Suprapubic skin (tissue), 4 donors: Measurements from ENCODE around the gene PCDHGA12. TPM values are rescaled to one million over a fixed set of nuclear protein-coding genes. Genes with fewer than 3 reads are reported as not detected.
"Not testable (repeated sequence)": the region's sequence is repeated elsewhere in the genome, so short reads cannot be mapped to it uniquely, and the experiment has no call there.

Source experiments
- DNase-seq, 2 donors: peaks; one replicate each; pipeline ENCODE4 v3.0.0-alpha.2; 2019; ENCODE audit warnings: low spot score in 2 of 2
- H3K27ac ChIP-seq: fragments of 200-600 bp; sonication (generic); one replicate; pipeline ENCODE4 v1.5.1; 2019
- H3K27me3 ChIP-seq: fragments of 200-600 bp; sonication (generic); one replicate; pipeline ENCODE4 v1.5.1; 2019
- H3K36me3 ChIP-seq: fragments of 200-600 bp; sonication (generic); one replicate; pipeline ENCODE4 v1.5.1; 2019
- H3K4me1 ChIP-seq: fragments of 200-600 bp; sonication (generic); one replicate; pipeline ENCODE4 v1.5.1; 2019
- H3K4me3 ChIP-seq: fragments of 200-600 bp; sonication (generic); one replicate; pipeline ENCODE4 v1.5.1; 2019; ENCODE audit warnings: mild to moderate bottlenecking
- H3K9me3 ChIP-seq: fragments of 200-600 bp; sonication (generic); one replicate; pipeline ENCODE4 v1.5.1; 2019
- CTCF ChIP-seq, 2 donors: fragments of 200-600 bp in 1 of 2; fragments of 450-650 bp in 1 of 2; sonication (generic) in 1 of 2; IDR thresholded peaks; one replicate each; pipeline ENCODE4 v1.5.1; 2016 to 2019; ENCODE audit warnings: antibody characterized with exemption in 2 of 2, mild to moderate bottlenecking in 1 of 2, moderate library complexity in 1 of 2
- EP300 ChIP-seq: sonication (generic); formaldehyde crosslinking; IDR thresholded peaks from one replicate; pipeline ENCODE4 v1.6.1; 2017; ENCODE audit warnings: antibody characterized with exemption
- POLR2A ChIP-seq, 2 donors: fragments of 450-650 bp; IDR thresholded peaks; one replicate each; pipeline ENCODE4 v1.6.1; 2017; ENCODE audit warnings: antibody characterized with exemption in 2 of 2, mild to moderate bottlenecking in 2 of 2, moderate library complexity in 2 of 2
- POLR2AphosphoS5 ChIP-seq, 3 donors: sonication (generic); formaldehyde crosslinking; IDR thresholded peaks; one replicate each; pipeline ENCODE4 v1.6.1; 2017; ENCODE audit warnings: antibody characterized with exemption in 3 of 3
- WGBS: methylation state at CpG from one replicate; pipeline ENCODE4 v1.1.5; 2018; 5-methylcytosine and 5-hydroxymethylcytosine counted together
- total RNA-seq, 4 donors: library from RNA; depleted of rRNA; stranded (reverse); fragments of >200 nt; gene quantifications; one replicate each; pipeline ENCODE4 v1.1.0, GENCODE V29; 2016

PCDHGA12 gene
- total RNA-seq, 4 donors from 2014 or later: 2.9 to 13.4 (median 6.6) TPM

- Histone ChIP-seq H3K4me3 (peak overlapping the region; percentile 30), H3K4me1 (no peaks in the 10 kb centered on the region), H3K36me3 (no peaks in the 10 kb centered on the region), H3K9me3 (peaks cover 62% of the 10 kb centered on the region), H3K27me3 (peaks cover 5% of the 10 kb centered on the region), H3K27ac (no peak overlapping the region)
- TF ChIP-seq POLR2A (IDR thresholded peaks at IDR 0.05) (no peak), POLR2AphosphoS5 (IDR thresholded peaks at IDR 0.05) (no peak), EP300 (no peak), CTCF (IDR thresholded peaks at IDR 0.05) (no peak)
- 20% methylated on average over 21 of the region's 22 CpGs for WGBS
- no peak for DNase-seq
Observed at GRCh38 chr5:141403387-141403786, 26.9 kb upstream of the PCDHGA12 start.

DNA sequence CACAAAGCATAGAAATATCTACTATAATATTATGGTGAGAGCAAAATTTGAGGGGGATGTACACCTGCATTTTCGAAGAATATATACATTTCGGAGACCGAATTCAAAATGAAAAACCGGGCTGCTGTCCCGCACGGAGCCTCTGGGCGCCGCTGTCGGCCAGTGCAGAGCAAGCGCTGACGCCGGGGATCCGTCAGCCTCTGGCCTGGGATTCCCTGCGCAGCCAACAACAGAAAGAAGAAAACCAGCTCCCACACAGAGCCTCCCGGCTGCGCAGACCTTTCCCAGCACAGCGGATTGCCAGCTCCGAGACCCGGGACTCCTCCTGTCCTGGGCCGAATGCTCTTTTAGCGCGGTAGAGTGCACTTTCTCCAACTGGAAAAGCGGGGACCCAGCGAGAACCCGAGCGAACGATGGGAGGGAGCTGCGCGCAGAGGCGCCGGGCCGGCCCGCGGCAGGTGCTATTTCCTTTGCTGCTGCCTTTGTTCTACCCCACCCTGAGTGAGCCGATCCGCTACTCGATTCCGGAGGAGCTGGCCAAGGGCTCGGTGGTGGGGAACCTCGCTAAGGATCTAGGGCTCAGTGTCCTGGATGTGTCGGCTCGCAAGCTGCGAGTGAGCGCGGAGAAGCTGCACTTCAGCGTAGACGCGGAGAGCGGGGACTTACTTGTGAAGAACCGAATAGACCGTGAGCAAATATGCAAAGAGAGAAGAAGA lies 22.4 kb upstream of the PCDHGA12 start, which contains the start of gene PCDHGB6:
TSS of gene PCDHGB6 (plus strand) at position 232 of the 716 bp plus-strand sequence. CDS start at position 414, 182 bp downstream.
- H3K27me3 ChIP-seq, H3K36me3 ChIP-seq, H3K27ac ChIP-seq, DNase-seq, H3K4me1 ChIP-seq: not testable (repeated sequence)
- H3K4me3 ChIP-seq: peak within 1 kb of the TSS; percentile 37
- peak; percentile 7 to 51 for TF ChIP-seq CTCF (IDR thresholded peaks at IDR 0.05)
- 17% methylated on average over 34 of the region's 51 CpGs for WGBS
- H3K9me3 ChIP-seq: peaks cover 52% of the 10 kb centered on the region

DNA sequence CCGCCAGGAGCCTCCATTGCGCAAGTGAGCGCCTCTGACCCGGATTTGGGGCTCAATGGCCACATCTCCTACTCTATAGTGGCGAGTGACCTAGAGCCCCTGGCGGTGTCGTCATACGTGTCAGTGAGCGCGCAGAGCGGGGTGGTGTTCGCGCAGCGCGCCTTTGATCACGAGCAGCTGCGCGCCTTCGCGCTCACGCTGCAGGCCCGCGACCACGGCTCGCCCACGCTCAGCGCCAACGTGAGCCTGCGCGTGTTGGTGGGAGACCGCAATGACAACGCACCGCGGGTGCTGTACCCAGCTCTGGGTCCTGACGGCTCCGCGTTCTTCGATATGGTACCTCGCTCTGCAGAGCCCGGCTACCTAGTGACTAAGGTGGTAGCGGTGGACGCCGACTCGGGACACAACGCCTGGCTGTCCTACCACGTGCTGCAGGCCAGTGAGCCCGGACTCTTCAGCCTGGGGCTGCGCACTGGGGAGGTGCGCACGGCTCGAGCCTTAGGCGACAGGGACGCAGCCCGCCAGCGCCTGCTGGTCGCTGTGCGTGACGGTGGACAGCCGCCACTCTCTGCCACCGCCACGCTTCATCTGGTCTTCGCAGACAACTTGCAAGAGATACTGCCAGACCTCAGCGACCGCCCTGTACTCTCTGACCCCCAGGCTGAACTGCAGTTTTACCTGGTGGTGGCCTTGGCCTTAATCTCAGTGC lies 20.6 kb upstream of the PCDHGA12 start:
- peaks cover 58% of the 10 kb centered on the region for H3K9me3 ChIP-seq
- H3K27me3 ChIP-seq: peaks cover 3% of the 10 kb centered on the region
- no peak for DNase-seq
- no peaks in the 10 kb centered on the region for H3K4me1 ChIP-seq
- 34% methylated on average over 23 of the region's 64 CpGs for WGBS
- no peak overlapping the region for H3K27ac ChIP-seq
- no peaks in the 10 kb centered on the region for H3K36me3 ChIP-seq
- no peak overlapping the region for H3K4me3 ChIP-seq
- TF ChIP-seq CTCF (IDR thresholded peaks at IDR 0.05) (no peak), POLR2AphosphoS5 (IDR thresholded peaks at IDR 0.05) (no peak), EP300 (no peak), POLR2A (IDR thresholded peaks at IDR 0.05) (no peak)

DNA sequence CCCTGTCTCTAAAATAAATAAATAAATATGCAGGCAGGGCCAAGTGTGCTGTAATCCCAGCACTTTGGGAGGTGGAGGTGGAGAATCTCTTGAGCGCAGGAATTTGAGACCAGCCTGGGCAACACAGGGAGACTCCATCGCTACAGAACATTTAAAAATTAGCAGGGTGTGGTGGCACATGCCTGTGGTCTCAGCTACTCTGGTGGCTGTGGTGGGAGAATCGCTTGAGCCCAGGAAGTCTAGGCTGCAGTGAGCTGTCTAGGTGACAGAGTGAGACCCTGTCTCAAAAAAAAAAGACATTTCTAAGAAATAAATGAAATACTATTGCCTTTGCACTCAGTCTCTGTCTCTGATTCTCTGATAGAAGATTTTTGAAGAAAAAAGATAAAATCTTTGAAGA lies 18.7 kb upstream of the PCDHGA12 start:
- no peak overlapping the region for H3K4me3 ChIP-seq

More for the DNA sequence above, 18.7 kb upstream of the PCDHGA12 start:
- Histone ChIP-seq H3K9me3 (peaks cover 49% of the 10 kb centered on the region), H3K4me1 (no peaks in the 10 kb centered on the region), H3K36me3 (no peaks in the 10 kb centered on the region), H3K27me3 (peaks cover 3% of the 10 kb centered on the region), H3K27ac (no peak overlapping the region)
- no peak for TF ChIP-seq CTCF (IDR thresholded peaks at IDR 0.05)
- no peak for TF ChIP-seq POLR2A (IDR thresholded peaks at IDR 0.05)
- no peak for TF ChIP-seq EP300
- TF ChIP-seq POLR2AphosphoS5 (IDR thresholded peaks at IDR 0.05): no peak
- 81% methylated on average over 3 of the region's 3 CpGs for WGBS
- no peak for DNase-seq
